ENCODE data around the gene CD38. TPM values are rescaled to one million over a fixed set of nuclear protein-coding genes. Genes with fewer than 3 reads are reported as not detected.

Gene CD38
- total RNA-seq, 1 experiment from 2014 or later, result 0.17 TPM

DNA sequence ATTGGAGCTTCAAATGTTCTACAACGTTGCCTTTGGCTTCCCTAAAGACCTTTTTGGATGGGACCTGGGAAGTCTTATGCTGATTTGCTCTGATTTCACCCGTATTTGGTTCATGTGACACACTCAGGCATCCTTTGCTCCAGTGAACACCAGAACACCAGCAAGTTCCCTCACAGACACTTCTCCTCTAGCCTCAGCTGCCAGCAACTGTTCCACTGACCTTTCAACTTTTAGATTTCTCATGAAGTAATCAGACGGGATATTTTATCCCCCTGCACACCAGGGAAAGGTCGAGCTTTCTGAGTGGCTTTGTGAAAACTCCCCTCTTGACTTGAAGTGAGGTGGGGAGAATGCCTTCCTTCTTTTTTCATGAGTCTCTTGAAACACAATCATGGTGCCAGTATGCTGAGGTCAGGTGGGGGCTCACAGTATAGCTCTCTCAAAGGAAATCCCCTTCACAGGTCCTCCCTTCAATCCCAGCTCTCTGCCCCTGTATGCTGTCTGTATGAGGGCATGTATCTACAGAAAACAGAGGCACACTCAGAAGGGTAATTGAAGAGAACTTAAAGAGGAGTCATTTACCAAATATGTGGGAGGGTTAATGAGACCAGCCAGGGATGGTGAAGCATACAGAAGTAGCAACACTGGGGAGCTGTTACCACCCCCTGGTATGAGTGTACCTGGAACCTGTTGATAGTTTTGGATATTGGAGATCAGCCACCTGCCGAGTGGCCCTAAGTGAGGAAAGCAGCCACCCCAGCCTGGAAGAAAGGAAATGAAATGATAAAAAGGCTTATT is 97.7 kb downstream of the CD38 start:
- Mint-ChIP-seq H3K4me3 (no peak overlapping the region), H3K9me3 (peaks cover 35% of the 10 kb centered on the region), H3K27me3 (ENCODE audit: low read depth) (no peaks in the 10 kb centered on the region; the same call in 1 of the 2 replicates), H3K36me3 (peaks cover 12% of the 10 kb centered on the region), H3K4me1 (no peaks in the 10 kb centered on the region), H3K27ac (no peak overlapping the region)
- ATAC-seq, result no peak
- DNase-seq (ENCODE audit: low spot score), result no peak
- POLR2A ChIA-PET, result interaction anchor here (1.0 kb wide), 1 partner anchor 28 kb away, joined by 5 read pairs; no protein-coding TSS in a partner anchor
- TF ChIP-seq, protein P1, sequence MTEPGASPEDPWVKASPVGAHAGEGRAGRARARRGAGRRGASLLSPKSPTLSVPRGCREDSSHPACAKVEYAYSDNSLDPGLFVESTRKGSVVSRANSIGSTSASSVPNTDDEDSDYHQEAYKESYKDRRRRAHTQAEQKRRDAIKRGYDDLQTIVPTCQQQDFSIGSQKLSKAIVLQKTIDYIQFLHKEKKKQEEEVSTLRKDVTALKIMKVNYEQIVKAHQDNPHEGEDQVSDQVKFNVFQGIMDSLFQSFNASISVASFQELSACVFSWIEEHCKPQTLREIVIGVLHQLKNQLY (CRISPR knock-in tag; IDR thresholded peaks at IDR 0.05), result no peak
- TF ChIP-seq FOXK1 (CRISPR knock-in tag; IDR thresholded peaks at IDR 0.05) (no peak), EMX1 (CRISPR knock-in tag; IDR thresholded peaks at IDR 0.05) (no peak), ZMAT4 (CRISPR knock-in tag; IDR thresholded peaks at IDR 0.05) (no peak), FOXJ3 (CRISPR knock-in tag; IDR thresholded peaks at IDR 0.05; ENCODE audit: borderline replicate concordance) (no peak), KAT7 (CRISPR knock-in tag; IDR thresholded peaks at IDR 0.05; ENCODE audit: borderline replicate concordance) (no peak), TCF7 (CRISPR knock-in tag; IDR thresholded peaks at IDR 0.05; ENCODE audit: low read depth) (no peak), E2F4 (CRISPR knock-in tag; IDR thresholded peaks at IDR 0.05; ENCODE audit: borderline replicate concordance, low read depth) (no peak), ESRRA (CRISPR knock-in tag; IDR thresholded peaks at IDR 0.05; ENCODE audit: borderline replicate concordance) (no peak), NR2C2 (CRISPR knock-in tag; IDR thresholded peaks at IDR 0.05) (no peak), CREB1 (CRISPR knock-in tag; IDR thresholded peaks at IDR 0.05) (no peak), ZNF532 (CRISPR knock-in tag; IDR thresholded peaks at IDR 0.05; ENCODE audit: borderline replicate concordance) (no peak), GRHL2 (CRISPR knock-in tag; IDR thresholded peaks at IDR 0.05; ENCODE audit: insufficient replicate concordance, severe bottlenecking) (no peak), MAX (CRISPR knock-in tag; IDR thresholded peaks at IDR 0.05) (no peak), ZNF219 (CRISPR knock-in tag; IDR thresholded peaks at IDR 0.05; ENCODE audit: borderline replicate concordance) (no peak)
- TF ChIP-seq, protein P2, sequence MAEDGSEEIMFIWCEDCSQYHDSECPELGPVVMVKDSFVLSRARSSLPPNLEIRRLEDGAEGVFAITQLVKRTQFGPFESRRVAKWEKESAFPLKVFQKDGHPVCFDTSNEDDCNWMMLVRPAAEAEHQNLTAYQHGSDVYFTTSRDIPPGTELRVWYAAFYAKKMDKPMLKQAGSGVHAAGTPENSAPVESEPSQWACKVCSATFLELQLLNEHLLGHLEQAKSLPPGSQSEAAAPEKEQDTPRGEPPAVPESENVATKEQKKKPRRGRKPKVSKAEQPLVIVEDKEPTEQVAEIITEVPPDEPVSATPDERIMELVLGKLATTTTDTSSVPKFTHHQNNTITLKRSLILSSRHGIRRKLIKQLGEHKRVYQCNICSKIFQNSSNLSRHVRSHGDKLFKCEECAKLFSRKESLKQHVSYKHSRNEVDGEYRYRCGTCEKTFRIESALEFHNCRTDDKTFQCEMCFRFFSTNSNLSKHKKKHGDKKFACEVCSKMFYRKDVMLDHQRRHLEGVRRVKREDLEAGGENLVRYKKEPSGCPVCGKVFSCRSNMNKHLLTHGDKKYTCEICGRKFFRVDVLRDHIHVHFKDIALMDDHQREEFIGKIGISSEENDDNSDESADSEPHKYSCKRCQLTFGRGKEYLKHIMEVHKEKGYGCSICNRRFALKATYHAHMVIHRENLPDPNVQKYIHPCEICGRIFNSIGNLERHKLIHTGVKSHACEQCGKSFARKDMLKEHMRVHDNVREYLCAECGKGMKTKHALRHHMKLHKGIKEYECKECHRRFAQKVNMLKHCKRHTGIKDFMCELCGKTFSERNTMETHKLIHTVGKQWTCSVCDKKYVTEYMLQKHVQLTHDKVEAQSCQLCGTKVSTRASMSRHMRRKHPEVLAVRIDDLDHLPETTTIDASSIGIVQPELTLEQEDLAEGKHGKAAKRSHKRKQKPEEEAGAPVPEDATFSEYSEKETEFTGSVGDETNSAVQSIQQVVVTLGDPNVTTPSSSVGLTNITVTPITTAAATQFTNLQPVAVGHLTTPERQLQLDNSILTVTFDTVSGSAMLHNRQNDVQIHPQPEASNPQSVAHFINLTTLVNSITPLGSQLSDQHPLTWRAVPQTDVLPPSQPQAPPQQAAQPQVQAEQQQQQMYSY (CRISPR knock-in tag; IDR thresholded peaks at IDR 0.05), result no peak
- TF ChIP-seq, protein P3, sequence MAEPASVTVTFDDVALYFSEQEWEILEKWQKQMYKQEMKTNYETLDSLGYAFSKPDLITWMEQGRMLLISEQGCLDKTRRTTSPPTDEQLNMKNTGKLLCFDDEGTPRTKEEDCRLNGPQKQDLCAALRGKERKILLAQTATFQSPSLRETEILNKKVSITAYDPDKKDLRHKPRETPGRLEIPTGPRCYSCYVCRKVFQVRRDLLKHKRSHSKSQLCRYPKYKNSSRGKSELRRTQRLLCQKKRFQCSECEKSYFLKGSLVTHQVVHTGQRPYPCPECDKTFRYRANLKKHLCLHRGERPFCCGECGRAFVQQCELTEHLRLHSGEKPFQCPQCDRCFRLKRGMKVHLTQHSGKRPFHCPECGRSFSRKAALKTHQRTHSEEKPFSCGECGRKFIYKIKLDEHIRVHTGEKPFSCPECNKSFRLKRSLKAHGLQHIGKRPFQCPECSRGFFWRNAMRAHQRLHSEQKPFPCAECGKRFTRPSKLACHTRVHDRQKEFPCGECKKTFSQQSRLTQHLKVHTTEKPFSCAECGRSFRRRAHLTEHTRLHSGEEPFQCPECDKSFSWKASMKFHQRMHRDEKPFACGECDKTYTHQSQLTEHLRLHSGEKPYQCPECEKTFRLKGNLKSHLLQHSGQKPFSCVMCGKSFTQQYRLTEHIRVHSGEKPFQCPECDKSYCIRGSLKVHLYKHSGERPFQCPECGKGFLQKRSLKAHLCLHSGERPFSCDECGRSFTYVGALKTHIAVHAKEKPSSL (CRISPR knock-in tag; conservative IDR thresholded peaks at IDR 0.05), result no peak
- TF ChIP-seq, protein P4, sequence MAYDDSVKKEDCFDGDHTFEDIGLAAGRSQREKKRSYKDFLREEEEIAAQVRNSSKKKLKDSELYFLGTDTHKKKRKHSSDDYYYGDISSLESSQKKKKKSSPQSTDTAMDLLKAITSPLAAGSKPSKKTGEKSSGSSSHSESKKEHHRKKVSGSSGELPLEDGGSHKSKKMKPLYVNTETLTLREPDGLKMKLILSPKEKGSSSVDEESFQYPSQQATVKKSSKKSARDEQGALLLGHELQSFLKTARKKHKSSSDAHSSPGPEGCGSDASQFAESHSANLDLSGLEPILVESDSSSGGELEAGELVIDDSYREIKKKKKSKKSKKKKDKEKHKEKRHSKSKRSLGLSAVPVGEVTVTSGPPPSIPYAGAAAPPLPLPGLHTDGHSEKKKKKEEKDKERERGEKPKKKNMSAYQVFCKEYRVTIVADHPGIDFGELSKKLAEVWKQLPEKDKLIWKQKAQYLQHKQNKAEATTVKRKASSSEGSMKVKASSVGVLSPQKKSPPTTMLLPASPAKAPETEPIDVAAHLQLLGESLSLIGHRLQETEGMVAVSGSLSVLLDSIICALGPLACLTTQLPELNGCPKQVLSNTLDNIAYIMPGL (CRISPR knock-in tag; IDR thresholded peaks at IDR 0.05), result no peak
- CTCF ChIA-PET, result interaction anchor here (0.9 to 1.9 kb wide), 4 partner anchors 70 to 138 kb away, joined by 3 to 9 read pairs (median 6); no protein-coding TSS in a partner anchor

Measured in WTC11 (cell line).